CD4-positive, alpha-beta T cell treated with Interferon alpha-2 for 1 hour (primary cell): Measurements from ENCODE around the gene OR10K1.
"Not testable (repeated sequence)": the region's sequence is repeated elsewhere in the genome, so short reads cannot be mapped to it uniquely, and the experiment has no call there.

Experiments used
- DNase-seq, 2 donors: peaks; one replicate each; pipeline ENCODE4 v3.0.0-alpha.2; 2020 to 2022

OR10K1 gene, protein sequence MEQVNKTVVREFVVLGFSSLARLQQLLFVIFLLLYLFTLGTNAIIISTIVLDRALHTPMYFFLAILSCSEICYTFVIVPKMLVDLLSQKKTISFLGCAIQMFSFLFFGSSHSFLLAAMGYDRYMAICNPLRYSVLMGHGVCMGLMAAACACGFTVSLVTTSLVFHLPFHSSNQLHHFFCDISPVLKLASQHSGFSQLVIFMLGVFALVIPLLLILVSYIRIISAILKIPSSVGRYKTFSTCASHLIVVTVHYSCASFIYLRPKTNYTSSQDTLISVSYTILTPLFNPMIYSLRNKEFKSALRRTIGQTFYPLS

DNA sequence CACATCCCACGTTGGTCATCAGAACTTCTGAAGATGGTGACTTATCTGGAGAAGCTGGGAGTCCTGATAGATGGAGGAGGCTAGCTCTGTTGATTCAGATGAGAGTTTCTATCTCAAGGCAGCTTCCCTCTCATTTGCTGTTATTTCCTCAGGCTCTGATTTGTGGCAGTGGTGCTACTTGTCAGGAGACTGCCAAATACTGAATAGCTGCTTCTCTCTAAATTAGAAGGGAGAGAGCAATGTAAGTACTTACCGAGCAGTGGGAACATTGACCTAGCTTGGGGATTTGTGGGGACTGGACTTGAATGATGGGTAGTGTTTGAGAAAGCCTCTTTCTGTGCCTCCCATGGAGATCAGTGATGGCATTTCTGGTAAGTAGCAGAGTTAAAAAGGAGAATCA lies at the start of gene OR10K1:
TSS of gene OR10K1 (plus strand) at position 301 of the 400 bp plus-strand sequence. CDS start 3,728 bp downstream, outside the sequence.
- DNase-seq, result no peak

DNA sequence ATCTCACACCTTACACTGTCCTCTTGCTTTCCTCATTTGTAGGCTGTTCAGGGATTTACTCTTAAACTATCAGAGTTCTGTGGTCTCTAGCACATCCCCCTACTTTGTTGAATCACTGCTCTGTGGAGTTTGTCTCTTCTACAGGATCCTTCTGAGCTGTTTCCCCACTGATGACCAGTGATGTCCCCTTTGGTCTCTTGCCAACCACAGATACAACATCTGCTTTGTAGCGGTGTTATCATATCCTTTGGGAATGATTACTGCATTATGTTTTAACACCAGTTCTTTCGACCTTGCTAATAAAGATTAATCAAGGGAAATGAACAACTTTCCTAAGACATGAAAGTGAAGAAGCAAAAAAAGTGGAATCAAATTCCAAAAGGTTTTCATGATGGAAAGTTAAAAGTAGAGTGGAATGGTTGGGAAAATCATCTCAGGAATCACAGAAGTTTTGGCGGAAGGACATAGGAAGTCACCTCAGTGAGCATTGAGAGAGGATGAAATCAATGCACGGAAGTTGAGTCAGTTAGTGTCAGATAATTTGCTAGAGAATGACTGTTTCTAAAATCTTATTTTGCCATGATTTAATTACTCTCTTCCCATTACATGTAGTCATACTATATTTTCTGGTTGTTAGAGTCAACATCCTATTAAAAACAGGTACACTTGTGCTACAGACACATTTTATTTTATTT lies 46.8 kb upstream of the OR10K1 start:
- no peak for DNase-seq

DNA sequence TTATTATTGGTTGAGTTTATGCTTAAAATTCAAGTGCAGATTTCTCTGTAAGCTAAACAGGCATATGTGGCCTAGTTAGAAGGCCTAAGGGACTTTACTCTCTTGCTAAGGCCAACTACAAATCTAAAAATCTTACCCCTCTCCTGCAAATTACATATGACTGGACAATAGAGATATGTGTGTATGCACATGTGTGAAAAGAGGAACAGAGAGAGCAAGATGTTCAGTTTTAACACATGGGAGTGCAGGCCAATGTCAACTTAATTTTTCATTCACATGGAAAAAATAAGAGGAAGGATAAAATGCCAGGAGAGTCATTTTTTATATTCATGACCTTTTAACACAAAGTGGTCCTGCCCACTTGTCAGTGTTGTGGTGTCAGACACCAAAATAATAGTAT lies 44.0 kb upstream of the OR10K1 start:
- no peak for DNase-seq

DNA sequence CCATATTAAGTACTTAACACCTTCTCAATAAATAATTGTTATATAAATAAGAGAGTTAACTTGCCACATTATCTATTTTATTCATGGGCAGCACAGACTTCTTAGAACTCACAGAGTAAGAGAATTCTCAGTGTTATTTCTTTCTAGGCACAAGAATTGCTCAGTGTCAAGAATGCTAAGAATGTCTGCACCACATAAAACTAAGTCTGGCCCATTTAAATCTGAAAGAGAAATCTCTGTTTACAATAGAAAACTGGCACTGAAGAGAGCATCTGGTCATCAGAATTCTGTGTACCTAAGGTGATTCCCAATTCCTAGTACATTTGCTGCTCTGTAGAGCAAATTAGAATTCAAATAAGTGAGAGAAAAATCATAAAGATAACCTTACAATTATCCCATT lies 39.4 kb upstream of the OR10K1 start:
- DNase-seq, result no peak

DNA sequence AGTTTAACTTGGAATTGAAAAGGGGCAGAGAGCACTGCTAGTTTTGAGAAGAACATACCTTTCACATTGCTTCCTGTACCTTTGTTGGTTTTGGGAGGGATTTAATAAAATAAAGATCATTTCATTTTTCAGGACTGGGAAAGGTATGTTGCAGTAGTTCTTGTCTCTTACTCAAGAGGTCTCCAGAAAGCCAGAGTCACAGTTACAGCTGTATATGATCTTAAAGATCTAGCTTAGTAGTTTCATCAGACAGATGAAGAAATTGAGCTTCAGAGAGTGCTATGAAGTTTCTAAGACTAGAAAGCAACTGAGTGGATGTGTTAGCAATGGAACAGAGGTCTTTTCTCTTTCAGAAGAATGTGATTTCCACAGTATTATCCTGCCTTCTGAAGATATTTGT lies 36.6 kb upstream of the OR10K1 start:
- no peak for DNase-seq

DNA sequence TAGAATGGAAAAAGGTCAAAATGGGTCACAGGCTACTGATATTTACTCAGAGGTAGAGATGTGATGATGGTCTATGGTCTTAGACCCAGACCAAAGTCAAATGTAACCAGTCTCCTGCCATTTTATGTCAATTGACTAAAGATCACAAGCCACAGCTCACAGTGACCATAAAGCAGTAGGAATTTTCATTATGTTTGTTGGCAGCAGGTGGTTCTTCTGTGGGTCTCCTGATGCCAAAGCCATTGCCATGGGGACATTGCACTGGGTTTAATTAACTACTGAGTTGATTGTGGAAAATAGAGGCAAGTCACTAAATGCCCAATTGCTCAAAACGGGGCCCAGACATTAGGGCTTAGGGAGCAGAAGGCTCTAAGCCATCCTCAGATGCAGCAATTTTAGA lies 35.5 kb upstream of the OR10K1 start, which contains the start of gene OR10K2:
TSS of gene OR10K2 (minus strand) at position 101 of the 400 bp plus-strand sequence. CDS start 5,371 bp downstream, outside the sequence.
- DNase-seq, result no peak

DNA sequence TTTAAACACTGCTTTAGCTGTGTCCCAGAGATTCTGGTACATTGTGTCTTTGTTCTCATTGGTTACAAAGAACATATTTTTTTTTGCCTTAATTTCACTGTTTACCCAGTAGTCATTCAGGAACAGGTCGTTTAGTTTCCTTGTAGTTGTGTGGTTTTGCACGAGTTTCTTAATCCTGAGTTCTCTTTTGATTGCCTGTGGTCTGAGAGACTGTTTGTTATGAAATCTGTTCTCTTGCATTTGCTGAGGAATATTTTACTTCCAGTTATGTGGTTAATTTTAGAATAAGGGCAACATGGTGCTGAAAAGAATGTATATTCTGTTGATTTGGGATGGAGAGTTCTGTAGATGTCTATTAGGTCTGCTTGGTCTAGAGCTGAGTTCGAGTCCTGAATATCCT lies 31.5 kb upstream of the OR10K1 start:
- DNase-seq, result not testable (repeated sequence)

DNA sequence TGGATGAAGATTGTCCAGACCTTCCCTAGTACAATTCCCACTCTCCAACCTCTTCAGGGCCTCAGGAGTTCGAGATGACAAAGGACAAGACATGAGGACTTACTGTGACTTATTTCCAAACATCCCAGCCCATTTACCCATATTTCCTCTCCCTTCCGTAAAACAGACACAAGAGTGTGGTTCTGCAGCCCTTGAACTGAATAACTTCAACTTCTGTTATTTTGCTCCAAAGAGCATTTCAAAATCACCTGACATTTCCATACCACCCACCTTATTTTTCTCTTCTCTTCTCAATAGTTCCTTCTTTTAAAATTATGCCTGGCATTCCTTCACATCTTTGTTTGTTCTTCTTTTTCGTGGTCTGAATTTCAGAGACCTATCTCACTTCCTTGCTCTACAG lies 26.9 kb upstream of the OR10K1 start:
- DNase-seq, result no peak

DNA sequence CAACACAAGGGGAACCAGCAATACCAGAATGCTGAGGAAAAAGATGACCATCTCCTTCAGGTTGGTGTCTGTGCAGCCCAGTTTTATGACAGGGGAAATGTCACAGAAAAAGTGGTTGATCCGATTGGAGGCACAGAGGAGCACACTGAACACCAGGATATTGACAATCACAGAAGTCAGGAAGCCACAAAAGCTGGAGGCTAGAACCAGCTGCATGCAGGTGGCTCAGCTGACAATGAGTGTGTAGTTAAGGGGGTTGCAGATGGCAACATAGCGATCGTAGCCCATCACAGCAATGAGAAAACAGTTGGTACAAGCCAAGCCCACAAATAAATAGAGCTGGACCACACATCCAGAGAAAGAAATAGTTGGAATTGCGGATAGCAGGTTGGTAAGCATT lies 16.3 kb upstream of the OR10K1 start:
- no peak for DNase-seq

DNA sequence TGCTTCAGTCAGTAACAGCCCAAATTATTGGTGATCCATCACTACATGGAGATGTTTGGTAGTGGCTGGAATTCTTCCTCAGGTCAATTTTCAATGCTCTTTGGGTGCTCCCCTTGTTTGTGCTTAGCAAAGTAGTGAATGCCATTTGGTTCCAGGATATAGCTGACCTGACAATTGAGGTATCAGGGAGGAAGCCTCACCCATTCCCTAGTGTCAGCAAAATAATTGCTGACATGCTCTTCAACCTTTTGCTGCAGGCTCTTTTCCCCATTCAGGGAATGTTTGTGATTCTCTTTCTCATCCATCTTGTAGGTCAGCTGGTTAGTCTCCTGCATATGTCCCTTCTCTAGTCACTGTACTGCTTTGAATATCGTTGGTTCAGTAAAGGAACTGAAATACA lies 7.1 kb upstream of the OR10K1 start:
- no peak for DNase-seq

DNA sequence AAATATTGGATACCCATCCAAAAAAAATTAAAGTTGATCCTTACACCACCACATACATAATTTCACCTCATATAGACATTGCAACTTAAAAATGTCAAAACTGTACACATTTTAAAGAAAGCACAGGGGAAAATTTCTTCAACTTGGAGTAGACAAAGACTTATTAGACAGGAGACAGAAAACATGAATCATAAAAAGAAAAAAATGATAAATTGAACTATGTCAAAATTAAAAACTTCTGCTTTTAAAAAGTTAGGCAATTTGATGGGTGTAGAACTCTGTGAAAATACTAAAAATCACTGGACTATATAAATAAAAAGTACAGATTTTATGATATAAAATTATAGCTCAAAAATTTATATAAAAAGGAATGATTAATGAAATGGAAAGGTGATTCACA lies 4.4 kb upstream of the OR10K1 start:
- no peak for DNase-seq

DNA sequence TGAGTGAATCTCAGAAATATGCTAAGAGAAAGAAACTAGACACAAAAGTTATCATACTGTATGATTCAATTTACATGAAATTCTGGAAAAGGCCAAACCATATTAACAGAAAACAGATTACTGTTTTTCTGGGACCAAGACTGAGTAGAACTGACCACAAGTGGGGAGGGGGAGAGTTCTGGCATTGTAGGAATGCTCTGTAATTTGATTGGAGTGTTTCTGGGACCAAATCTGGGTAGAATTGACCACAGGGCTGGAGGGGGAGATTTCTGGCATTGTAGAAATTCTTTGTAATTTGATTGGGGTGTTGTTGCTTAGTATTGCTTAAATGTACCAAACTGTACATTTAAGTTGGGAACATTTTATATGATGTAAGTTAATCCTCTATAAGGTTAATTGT lies 3.4 kb upstream of the OR10K1 start:
- DNase-seq, result no peak

DNA sequence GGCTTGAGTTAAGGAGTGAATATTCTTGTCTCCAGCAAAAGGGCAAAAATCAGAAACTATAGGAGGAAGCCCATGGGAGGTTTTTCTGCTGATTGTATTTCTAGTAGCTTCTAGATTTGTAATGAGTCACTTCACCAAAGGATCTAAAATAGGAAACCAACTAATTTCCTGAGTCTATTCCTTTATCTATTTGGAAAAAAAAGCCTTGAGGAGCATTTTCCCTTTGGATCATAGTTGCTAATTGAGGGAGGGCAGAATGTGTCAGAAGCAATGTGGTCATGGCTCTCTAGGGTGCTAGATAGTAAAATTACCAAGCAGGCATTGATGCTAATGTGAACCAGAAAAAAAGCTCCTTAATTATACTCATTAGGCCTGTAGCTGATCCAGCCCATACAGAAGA lies 10.3 kb downstream of the OR10K1 start, which contains the start of gene OR10R2:
TSS of gene OR10R2 (plus strand) at position 301 of the 400 bp plus-strand sequence. CDS start 106 bp downstream, outside the sequence.
- DNase-seq, result no peak

DNA sequence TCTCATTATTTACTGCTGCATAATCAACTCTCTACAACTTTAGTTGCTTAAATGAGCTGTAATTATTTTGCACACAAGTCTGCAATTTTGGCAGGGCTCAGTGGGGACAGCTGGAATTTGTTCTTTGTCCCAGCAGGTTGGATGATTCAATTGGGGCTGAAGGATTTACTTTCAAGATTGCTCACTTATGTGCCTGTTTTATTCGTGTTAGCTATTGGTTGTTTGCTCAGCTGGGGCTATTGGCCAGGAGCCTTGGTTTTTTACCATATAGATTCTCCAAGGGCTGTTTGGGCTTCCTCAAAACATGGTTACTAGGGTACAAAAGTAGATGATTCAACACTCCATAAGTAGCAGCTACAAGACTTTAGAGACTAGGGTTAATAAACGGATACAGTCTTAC lies 23.8 kb downstream of the OR10K1 start:
- no peak for DNase-seq

DNA sequence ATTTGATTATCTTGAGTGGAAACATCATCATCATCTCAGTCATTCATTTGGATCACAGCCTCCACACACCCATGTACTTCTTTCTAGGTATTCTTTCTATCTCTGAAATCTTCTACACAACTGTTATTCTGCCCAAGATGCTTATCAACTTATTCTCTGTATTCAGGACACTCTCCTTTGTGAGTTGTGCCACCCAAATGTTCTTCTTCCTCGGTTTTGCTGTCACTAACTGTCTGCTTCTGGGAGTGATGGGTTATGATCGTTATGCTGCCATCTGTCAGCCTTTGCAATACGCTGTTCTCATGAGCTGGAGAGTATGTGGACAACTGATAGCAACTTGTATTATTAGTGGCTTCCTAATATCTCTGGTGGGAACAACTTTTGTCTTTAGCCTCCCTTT lies 29.7 kb downstream of the OR10K1 start:
- no peak for DNase-seq

DNA sequence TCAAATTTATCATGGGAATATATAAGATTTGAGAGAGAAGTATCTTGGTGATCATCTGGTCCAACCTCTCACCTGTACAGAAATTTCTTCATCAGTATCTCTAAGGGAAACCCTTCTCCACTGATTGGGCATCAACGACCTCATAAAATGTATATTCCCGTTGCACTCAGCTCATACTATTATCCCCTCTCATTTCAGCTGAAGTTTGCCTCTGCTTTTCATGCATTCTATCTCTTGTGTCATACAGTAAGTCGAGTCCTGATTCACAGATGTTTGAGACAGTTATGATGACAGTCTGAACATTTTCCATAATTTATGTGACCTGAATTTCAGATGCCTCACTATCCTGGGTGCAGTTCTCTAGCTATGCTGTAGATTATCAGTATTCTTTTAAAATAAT lies 31.4 kb downstream of the OR10K1 start:
- DNase-seq, result no peak

DNA sequence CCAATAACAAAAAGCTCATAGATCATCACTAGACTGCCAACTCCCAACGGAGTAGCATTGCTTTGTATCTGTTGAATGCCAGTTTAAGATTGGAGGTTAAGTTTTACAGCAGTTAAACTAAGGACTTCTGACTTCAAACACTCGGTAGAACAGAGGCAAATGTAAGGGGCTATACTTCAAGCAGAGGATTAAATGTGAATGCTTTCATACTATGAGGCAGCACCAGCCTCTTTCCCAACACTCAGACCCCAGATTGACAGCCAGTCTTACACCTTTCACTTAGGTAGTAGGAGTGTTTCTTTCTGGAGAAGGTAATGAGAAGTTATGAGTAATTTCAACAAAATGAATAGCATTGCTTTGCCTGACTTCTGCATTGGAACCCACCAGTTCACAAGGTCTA lies 33.2 kb downstream of the OR10K1 start:
- DNase-seq, result no peak

DNA sequence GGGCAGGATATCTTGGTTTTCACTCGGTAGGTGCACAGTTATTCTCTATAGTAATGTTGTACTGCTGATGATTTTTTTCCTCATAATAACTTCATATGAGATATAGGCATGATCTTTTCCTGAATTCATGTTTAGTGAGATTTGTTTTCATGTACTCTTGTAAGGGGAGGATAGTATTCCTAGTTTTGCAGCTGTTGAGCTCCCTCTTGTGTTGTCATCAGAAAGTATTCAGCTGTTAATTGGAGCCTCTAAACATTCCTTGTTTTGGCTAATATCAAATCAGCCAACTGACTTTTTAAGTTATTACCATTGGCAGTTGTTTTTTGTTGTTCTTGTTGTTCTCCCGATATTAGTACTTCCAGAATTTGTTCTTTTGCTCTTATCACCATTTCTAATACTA lies 34.7 kb downstream of the OR10K1 start:
- DNase-seq, result peak in 1 of 2 donors; percentile 2

DNA sequence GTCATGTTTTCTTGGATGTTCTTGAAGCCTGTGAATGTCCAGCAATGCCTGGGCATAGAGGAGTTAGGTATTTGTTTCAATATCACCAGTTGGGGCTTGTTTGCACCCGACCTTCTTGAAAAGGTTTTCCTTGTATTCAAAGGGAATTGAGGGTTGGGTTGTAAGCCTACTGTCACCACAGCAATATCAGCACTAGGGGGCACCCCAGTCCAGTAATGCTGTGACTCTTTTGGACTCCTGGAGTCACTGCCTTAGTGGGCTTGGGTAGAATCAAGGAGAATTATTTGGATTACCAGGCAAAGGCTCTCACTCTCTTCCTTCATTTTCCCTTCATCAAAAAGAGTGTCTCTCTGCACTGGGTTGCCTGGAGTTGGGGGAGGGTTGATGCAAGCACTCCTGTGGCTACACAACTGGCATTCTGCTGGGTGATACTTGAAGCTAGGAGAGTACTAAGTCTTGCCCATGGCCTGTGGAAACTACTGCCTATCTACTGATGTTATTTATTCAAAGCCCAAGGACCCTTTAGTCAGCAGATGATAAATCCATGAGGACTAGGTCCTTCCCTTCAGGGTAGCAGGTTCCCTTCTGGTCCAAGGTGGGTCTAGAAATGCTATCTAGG lies 44.8 kb downstream of the OR10K1 start:
- DNase-seq, result peak; percentile 42 to 51

DNA sequence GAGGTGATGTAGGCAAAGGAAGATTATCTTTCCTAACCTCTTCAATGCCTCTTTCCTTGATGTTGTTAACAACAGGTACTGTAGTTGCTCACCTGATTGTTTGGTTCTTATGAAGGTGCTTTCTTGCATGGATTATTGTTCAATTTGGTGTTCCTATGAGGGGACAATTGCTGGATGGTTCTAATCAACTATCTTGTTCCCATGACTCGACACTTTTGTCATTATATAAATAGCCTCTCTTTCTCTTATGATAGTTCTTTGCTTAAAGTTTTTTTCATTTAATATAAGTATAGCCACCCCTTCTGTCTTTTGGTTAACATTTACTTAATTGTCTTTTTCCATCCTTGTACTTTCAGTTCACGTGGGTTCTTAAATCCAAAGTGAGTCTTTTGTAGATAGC lies 45.9 kb downstream of the OR10K1 start:
- no peak for DNase-seq

DNA sequence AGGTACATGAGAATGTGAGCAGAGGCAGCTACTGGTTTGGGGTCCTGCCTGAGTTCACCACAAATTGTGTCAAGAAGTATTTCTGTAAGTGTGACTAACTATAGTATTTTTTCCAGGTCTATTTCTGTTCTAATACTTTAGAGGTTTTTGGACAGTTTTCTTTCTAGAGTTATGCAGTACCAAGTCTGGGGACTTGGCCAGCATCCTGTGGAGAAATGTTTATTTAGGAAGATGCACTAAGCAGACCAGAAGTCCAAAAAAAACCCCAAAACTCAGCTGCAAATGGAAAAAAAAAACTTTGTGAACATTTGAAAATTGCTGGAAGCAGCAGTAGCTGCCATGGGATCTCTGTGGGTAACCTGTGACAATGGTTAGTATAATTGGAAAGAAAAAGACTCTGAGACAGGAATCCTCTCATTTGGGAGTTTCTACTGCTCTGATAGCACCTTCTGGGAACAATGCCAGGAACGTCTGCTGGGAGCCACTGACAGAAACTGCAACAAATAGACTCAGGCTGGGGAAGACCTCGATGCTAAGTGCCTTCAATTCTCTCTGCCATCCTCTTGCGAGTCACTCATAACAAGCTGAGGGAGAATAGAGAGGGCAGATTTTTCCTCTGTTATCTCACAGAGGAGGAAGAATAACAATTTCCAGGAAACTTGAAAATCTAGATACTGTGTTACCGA lies 48.0 kb downstream of the OR10K1 start:
- DNase-seq, result no peak

DNA sequence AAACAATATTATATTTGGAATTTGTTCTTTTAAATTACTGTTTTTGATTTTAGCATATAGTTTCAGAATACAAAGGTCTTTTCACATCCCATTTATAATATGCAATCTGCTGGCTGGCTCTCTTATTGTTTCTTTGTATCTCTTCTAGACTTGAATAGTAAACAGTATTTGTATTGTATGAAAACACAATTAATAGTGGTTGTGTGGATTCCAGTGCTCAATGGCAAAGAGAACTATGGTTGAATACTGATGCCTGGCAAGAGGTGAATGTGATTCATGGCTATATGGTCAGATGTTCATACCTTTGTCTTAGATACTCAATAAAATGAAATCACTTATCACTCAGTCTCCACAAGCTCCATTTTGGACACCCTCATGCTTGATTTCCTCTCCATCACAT lies 55.3 kb downstream of the OR10K1 start:
- no peak for DNase-seq
